ENCODE measurements around the gene C12orf57.

- TF ChIP-seq, protein P1, sequence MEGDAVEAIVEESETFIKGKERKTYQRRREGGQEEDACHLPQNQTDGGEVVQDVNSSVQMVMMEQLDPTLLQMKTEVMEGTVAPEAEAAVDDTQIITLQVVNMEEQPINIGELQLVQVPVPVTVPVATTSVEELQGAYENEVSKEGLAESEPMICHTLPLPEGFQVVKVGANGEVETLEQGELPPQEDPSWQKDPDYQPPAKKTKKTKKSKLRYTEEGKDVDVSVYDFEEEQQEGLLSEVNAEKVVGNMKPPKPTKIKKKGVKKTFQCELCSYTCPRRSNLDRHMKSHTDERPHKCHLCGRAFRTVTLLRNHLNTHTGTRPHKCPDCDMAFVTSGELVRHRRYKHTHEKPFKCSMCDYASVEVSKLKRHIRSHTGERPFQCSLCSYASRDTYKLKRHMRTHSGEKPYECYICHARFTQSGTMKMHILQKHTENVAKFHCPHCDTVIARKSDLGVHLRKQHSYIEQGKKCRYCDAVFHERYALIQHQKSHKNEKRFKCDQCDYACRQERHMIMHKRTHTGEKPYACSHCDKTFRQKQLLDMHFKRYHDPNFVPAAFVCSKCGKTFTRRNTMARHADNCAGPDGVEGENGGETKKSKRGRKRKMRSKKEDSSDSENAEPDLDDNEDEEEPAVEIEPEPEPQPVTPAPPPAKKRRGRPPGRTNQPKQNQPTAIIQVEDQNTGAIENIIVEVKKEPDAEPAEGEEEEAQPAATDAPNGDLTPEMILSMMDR (conservative IDR thresholded peaks at IDR 0.05 in 1 of 2, IDR thresholded peaks at IDR 0.05 in 1 of 2; ENCODE audit: low read depth in 1 of 2, low read length in 2 of 2), result no peak
- TF ChIP-seq EZH2 (IDR thresholded peaks at IDR 0.05; ENCODE audit: low read length, missing control alignments), result no peak
Measured at GRCh38 chr12:6978611-6979011, 34.8 kb downstream of the C12orf57 start.
